ENCODE results near the gene PGM2. TPM values are rescaled to one million over a fixed set of nuclear protein-coding genes. Genes with fewer than 3 reads are reported as not detected.

The PGM2 gene
- total and polyA plus RNA-seq, 10 of the 15 experiments (the other 5 are each of a cell fraction or from before 2014, with no cell fraction given) = 11.9 to 41.7 (median 37.1) TPM

DNA sequence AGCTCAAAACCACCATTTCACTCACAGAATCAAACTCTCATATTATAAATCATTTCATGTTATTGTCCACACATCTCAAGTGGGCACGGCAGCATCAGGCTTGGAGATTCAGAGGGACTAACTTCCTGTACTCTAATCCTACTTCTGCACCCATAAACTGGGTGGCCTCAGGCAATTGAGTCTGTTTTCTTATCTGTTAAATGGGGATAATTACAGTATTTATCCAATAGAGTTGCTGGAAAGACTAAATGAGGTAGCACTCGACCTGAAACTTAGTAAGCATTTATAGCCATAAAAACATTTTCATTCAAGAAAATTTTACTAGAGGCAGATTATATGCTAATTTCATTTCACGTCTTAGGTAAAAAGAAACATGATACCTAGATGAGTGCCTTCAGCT lies 77.4 kb downstream of the PGM2 start:
- ATAC-seq = no peak
- H3K9ac ChIP-seq (ENCODE audit: control insufficient read depth, insufficient read depth, low read length) = no peak overlapping the region
- FAIRE-seq = no peak
- no peak overlapping the region for H3K27ac ChIP-seq (ENCODE audit: control insufficient read depth, insufficient read depth)
- TF ChIP-seq, protein P1, sequence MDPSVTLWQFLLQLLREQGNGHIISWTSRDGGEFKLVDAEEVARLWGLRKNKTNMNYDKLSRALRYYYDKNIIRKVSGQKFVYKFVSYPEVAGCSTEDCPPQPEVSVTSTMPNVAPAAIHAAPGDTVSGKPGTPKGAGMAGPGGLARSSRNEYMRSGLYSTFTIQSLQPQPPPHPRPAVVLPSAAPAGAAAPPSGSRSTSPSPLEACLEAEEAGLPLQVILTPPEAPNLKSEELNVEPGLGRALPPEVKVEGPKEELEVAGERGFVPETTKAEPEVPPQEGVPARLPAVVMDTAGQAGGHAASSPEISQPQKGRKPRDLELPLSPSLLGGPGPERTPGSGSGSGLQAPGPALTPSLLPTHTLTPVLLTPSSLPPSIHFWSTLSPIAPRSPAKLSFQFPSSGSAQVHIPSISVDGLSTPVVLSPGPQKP (IDR thresholded peaks at IDR 0.05; ENCODE audit: low read depth, low read length) = no peak
- TF ChIP-seq, protein P2, sequence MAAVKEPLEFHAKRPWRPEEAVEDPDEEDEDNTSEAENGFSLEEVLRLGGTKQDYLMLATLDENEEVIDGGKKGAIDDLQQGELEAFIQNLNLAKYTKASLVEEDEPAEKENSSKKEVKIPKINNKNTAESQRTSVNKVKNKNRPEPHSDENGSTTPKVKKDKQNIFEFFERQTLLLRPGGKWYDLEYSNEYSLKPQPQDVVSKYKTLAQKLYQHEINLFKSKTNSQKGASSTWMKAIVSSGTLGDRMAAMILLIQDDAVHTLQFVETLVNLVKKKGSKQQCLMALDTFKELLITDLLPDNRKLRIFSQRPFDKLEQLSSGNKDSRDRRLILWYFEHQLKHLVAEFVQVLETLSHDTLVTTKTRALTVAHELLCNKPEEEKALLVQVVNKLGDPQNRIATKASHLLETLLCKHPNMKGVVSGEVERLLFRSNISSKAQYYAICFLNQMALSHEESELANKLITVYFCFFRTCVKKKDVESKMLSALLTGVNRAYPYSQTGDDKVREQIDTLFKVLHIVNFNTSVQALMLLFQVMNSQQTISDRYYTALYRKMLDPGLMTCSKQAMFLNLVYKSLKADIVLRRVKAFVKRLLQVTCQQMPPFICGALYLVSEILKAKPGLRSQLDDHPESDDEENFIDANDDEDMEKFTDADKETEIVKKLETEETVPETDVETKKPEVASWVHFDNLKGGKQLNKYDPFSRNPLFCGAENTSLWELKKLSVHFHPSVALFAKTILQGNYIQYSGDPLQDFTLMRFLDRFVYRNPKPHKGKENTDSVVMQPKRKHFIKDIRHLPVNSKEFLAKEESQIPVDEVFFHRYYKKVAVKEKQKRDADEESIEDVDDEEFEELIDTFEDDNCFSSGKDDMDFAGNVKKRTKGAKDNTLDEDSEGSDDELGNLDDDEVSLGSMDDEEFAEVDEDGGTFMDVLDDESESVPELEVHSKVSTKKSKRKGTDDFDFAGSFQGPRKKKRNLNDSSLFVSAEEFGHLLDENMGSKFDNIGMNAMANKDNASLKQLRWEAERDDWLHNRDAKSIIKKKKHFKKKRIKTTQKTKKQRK (IDR thresholded peaks at IDR 0.05; ENCODE audit: low read depth, low read length) = no peak
- no peak for TF ChIP-seq FOS (IDR thresholded peaks at IDR 0.05; ENCODE audit: borderline replicate concordance, extremely low read depth, insufficient read length)
- no peak for TF ChIP-seq TARDBP (IDR thresholded peaks at IDR 0.05; ENCODE audit: borderline replicate concordance)
- no peak for TF ChIP-seq BCL11A (IDR thresholded peaks at IDR 0.05; ENCODE audit: low read depth, low read length)
- TF ChIP-seq PAX8 (IDR thresholded peaks at IDR 0.05) = no peak
- no peak for TF ChIP-seq GABPA (IDR thresholded peaks at IDR 0.05; ENCODE audit: low read depth)
- TF ChIP-seq WRNIP1 (IDR thresholded peaks at IDR 0.05; ENCODE audit: borderline replicate concordance, low read depth, low read length) = no peak
- no peak for TF ChIP-seq CHD2 (IDR thresholded peaks at IDR 0.05; ENCODE audit: borderline replicate concordance, low read depth, low read length)
- no peak for TF ChIP-seq SMAD5 (IDR thresholded peaks at IDR 0.05; ENCODE audit: low read depth)
- no peak for TF ChIP-seq ZNF24 (IDR thresholded peaks at IDR 0.05)
- TF ChIP-seq, protein P3, sequence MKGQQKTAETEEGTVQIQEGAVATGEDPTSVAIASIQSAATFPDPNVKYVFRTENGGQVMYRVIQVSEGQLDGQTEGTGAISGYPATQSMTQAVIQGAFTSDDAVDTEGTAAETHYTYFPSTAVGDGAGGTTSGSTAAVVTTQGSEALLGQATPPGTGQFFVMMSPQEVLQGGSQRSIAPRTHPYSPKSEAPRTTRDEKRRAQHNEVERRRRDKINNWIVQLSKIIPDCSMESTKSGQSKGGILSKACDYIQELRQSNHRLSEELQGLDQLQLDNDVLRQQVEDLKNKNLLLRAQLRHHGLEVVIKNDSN (IDR thresholded peaks at IDR 0.05; ENCODE audit: borderline replicate concordance, extremely low read length, insufficient read depth, low read depth, low read length) = no peak
- no peak for TF ChIP-seq EGR1 (IDR thresholded peaks at IDR 0.05; ENCODE audit: borderline replicate concordance in 1 of 2, low read depth in 2 of 2, low read length in 2 of 2)
- TF ChIP-seq FOXK2 (IDR thresholded peaks at IDR 0.05) = no peak
- no peak for TF ChIP-seq MEF2B (IDR thresholded peaks at IDR 0.05; ENCODE audit: partially characterized antibody, poor library complexity, severe bottlenecking)
- CTCF ChIA-PET = interaction anchor here (1.8 to 2.2 kb wide), 2 partner anchors 8 to 132 kb away, joined by 5 to 15 read pairs; no protein-coding TSS in a partner anchor
- SMC1A ChIA-PET (ENCODE audit: uncharacterized antibody, unreplicated experiment) = interaction anchor here (1.3 to 2.2 kb wide), 3 partner anchors 11 to 62 kb away, joined by 3 to 12 read pairs (median 6); no protein-coding TSS in a partner anchor
- H3K27me3 ChIP-seq (replicated peaks in 1 of 2; ENCODE audit: control insufficient read depth in 2 of 2, insufficient read depth in 2 of 2, low read length in 1 of 2) = no peaks in the 10 kb centered on the region
- H3K9me3 ChIP-seq (replicated peaks; ENCODE audit: control insufficient read depth, insufficient read depth, low read length) = no peaks in the 10 kb centered on the region
- no peak overlapping the region for H3K4me2 ChIP-seq (ENCODE audit: control insufficient read depth, insufficient read depth)
- no peak overlapping the region for H2AFZ ChIP-seq (ENCODE audit: control insufficient read depth, low read depth, low read length)
- no TSS peak for BruUV-seq (replicated peaks)
- DNase-seq (ENCODE audit: low read depth, low spot score) = no peak
- no peaks in the 10 kb centered on the region for H4K20me1 ChIP-seq (ENCODE audit: control insufficient read depth, insufficient read depth)
- H3K36me3 ChIP-seq (ENCODE audit: control insufficient read depth in 2 of 2, insufficient read depth in 2 of 2, low read length in 1 of 2) = peaks cover 0 to 3% of the 10 kb centered on the region in 2 experiments; a peak in 2 of 4 replicates
- peaks cover 1% of the 10 kb centered on the region for H3K79me2 ChIP-seq (ENCODE audit: control insufficient read depth, insufficient read depth, low read length)
- POLR2A ChIA-PET = interaction anchor here (1.0 to 2.9 kb wide), 2 partner anchors 12 to 79 kb away, joined by 3 to 8 read pairs; no protein-coding TSS in a partner anchor
- WGBS (ENCODE audit: insufficient coverage, insufficient replicate concordance, low lambda C conversion rate, missing lambda C conversion rate) = 97% methylated on average over 3 of the region's 3 CpGs
- in situ Hi-C loops (cut with MboI) = no loop called here
- no peaks in the 10 kb centered on the region for H3K4me1 ChIP-seq (ENCODE audit: control insufficient read depth, insufficient read depth, low read length)
- RAD21 ChIA-PET (ENCODE audit: unreplicated experiment) = no interaction called here
- no peak overlapping the region for H3K4me3 ChIP-seq
- intact Hi-C loops (cut with micrococcal nuclease; ENCODE audit: unreplicated experiment) = no loop called here
